Ishikawa (cell line): ENCODE results near the gene GATAD2A.
A peak's percentile ranks its signal among the peaks of the same experiment; 100 is the strongest.

Experiments used
- CEBPB ChIP-seq: IDR thresholded peaks from 2 replicates; pipeline ENCODE4 v1.6.1; 2012
- CREB1 ChIP-seq: IDR thresholded peaks from 2 replicates; pipeline ENCODE4 v1.6.1; 2012; ENCODE audit warnings: low read depth
- EGR1 ChIP-seq: IDR thresholded peaks from 2 replicates; pipeline ENCODE4 v1.6.1; 2012
- EP300 ChIP-seq: IDR thresholded peaks from 2 replicates; pipeline ENCODE4 v1.6.1; 2012; ENCODE audit warnings: borderline replicate concordance
- FOXM1 ChIP-seq: IDR thresholded peaks from 2 replicates; pipeline ENCODE4 v1.6.1; 2012; ENCODE audit warnings: low read depth, borderline replicate concordance
- NFIC ChIP-seq: IDR thresholded peaks from 2 replicates; pipeline ENCODE4 v1.6.1; 2012
- RAD21 ChIP-seq: IDR thresholded peaks from 2 replicates; pipeline ENCODE4 v1.6.1; 2012; ENCODE audit warnings: low read depth
- TAF1 ChIP-seq: IDR thresholded peaks from 2 replicates; pipeline ENCODE4 v1.6.1; 2012; ENCODE audit warnings: low read depth, mild to moderate bottlenecking
- TCF12 ChIP-seq: IDR thresholded peaks from 2 replicates; pipeline ENCODE4 v1.6.1; 2012; ENCODE audit warnings: low read depth
- TEAD4 ChIP-seq: IDR thresholded peaks from 2 replicates; pipeline ENCODE4 v1.6.1; 2012
- USF1 ChIP-seq: IDR thresholded peaks from 2 replicates; pipeline ENCODE4 v1.6.1; 2012
- YY1 ChIP-seq: IDR thresholded peaks from 2 replicates; pipeline ENCODE4 v1.6.1; 2012; ENCODE audit warnings: low read depth
- ZBTB7A ChIP-seq: IDR thresholded peaks from 2 replicates; pipeline ENCODE4 v1.6.1; 2012; ENCODE audit warnings: low read depth
- TF ChIP-seq, protein P1 (sequence below): IDR thresholded peaks from 2 replicates; pipeline ENCODE4 v1.6.1; 2012
- TF ChIP-seq, protein P2 (sequence below): IDR thresholded peaks from 2 replicates; pipeline ENCODE4 v1.6.1; 2012; ENCODE audit warnings: low read depth, mild to moderate bottlenecking

Gene GATAD2A

DNA sequence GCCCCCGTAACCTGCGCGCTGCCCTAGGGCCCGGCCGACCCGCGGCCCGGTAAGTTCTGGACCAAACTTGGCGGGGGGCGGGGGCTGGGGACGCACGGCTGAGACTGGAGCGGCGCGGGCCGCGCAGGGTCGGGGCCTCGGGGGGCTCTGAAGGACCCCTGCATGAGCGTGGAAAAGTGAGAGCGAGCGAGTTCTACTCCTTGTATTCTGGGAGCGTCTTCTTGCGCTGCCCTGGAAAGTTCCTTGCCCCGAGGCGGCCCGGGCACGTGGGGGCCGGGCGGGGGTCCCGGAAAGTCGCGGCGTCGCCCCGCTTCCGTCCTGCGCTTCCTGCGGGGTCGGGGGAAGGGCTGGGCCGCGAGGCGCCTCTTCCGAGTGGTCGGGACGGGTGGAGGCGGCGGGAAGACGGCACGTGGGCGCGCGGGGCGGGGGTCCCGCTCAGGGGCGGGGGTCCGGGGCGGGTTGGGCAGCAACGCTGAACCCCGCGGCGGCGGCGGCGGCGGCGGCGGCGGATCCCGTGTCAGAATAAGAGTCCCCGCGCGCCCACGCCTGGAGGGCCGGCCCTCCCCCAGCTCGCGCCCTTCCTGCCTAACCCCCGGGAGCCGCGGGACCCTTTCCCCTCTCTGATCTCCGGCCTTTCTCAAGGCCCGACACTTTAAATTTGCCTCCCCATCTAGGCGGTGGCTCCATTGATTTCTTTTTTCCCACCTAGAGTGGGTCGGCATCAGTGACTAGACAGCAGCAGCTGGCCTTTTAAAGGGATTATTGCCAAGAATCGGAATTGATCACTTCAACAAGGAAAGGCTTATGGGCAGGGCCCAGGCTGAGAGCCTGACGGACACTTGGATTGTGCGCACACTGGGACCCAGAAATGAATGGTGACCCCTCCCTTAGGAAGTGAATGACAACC, 749 bp downstream of the GATAD2A start:
- TF ChIP-seq EP300 = peak; percentile 3; the same call in 1 of the 2 replicates
- TF ChIP-seq TAF1 = no peak; the same call in 1 of the 2 replicates
- no peak for TF ChIP-seq TEAD4
- TF ChIP-seq TCF12 = no peak
- TF ChIP-seq FOXM1 = no peak
- TF ChIP-seq, protein P1, sequence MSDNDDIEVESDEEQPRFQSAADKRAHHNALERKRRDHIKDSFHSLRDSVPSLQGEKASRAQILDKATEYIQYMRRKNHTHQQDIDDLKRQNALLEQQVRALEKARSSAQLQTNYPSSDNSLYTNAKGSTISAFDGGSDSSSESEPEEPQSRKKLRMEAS = peak; percentile 49; the same call in 1 of the 2 replicates
- TF ChIP-seq USF1 = no peak; the same call in 1 of the 2 replicates
- no peak for TF ChIP-seq CEBPB
- TF ChIP-seq YY1 = no peak
- peak; percentile 48; the same call in 1 of the 2 replicates for TF ChIP-seq NFIC
- no peak for TF ChIP-seq RAD21
- TF ChIP-seq, protein P2, sequence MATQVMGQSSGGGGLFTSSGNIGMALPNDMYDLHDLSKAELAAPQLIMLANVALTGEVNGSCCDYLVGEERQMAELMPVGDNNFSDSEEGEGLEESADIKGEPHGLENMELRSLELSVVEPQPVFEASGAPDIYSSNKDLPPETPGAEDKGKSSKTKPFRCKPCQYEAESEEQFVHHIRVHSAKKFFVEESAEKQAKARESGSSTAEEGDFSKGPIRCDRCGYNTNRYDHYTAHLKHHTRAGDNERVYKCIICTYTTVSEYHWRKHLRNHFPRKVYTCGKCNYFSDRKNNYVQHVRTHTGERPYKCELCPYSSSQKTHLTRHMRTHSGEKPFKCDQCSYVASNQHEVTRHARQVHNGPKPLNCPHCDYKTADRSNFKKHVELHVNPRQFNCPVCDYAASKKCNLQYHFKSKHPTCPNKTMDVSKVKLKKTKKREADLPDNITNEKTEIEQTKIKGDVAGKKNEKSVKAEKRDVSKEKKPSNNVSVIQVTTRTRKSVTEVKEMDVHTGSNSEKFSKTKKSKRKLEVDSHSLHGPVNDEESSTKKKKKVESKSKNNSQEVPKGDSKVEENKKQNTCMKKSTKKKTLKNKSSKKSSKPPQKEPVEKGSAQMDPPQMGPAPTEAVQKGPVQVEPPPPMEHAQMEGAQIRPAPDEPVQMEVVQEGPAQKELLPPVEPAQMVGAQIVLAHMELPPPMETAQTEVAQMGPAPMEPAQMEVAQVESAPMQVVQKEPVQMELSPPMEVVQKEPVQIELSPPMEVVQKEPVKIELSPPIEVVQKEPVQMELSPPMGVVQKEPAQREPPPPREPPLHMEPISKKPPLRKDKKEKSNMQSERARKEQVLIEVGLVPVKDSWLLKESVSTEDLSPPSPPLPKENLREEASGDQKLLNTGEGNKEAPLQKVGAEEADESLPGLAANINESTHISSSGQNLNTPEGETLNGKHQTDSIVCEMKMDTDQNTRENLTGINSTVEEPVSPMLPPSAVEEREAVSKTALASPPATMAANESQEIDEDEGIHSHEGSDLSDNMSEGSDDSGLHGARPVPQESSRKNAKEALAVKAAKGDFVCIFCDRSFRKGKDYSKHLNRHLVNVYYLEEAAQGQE = no peak
- peak; percentile 90 for TF ChIP-seq EGR1
- TF ChIP-seq CREB1 = no peak
- peak; percentile 98 for TF ChIP-seq ZBTB7A

DNA sequence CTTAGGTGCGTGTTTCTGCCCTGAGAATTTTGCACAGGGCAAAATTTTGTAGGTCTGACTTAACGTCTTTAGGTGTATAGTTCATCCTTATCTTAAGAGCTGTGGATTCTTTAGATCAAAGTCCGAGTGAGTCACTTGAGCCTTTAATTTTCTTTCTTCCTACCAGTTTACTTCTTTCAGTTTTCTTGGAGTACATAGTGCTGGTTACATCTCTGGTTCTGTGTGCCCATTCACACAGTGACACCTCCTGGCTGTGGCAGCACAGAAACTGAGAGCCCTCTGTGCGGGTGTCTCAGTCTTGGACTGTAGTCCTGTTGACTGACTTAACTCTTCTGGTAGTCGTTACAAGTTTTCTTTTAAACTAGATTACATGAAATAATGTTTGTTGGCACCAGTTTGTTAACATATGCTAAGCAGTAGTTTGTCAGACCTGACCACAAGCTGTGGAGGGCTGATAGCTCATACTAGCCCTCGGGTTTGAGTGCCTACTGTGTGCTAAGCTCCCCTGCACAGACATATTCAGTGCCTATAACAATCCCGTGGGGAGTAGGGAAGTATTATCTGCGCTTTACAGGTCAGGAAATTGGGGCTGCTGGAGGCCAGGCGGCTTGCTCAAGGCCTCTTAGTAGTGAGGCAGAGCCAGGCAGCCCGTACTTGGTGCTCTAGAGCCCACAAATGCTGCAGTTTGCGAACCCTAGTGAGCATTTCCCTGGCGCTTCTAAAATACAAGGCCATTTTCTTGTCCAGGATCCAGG, 1.6 kb downstream of the GATAD2A start:
- no peak for TF ChIP-seq ZBTB7A
- peak; percentile 39; the same call in 1 of the 2 replicates for TF ChIP-seq RAD21

- TF ChIP-seq USF1 (no peak), CREB1 (no peak), FOXM1 (no peak), NFIC (no peak), ZBTB7A (no peak), EGR1 (no peak), TCF12 (no peak), YY1 (no peak), TAF1 (no peak), EP300 (no peak), CEBPB (no peak), RAD21 (no peak), TEAD4 (no peak)
- TF ChIP-seq, protein P2 = no peak
- TF ChIP-seq, protein P1 = no peak
These were observed 2.1 kb downstream of the GATAD2A start for GRCh38 chr19:19407633-19407930.

DNA sequence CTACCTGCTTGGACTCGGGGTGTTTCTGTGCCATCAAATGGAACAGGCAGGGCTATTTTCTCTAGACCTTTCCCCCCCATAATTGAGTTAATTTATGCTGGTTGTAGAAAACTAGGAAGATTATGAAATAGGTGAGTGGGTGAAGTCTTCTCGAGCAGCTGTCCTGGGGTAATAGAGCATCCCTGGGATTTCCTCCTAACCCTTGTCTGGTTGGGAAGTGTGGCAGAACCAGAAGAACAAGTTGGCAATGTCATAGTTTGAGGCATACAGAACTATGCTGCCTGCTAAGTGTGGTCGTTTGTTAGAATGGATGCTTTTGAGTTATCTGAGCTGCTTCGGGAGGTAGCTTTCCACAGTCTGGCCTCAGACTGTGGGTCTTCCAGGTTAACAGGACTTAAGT, 3.7 kb downstream of the GATAD2A start:
- no peak for TF ChIP-seq EP300
- TF ChIP-seq, protein P1 = no peak
- TF ChIP-seq YY1 = no peak
- no peak for TF ChIP-seq TCF12

- no peak for TF ChIP-seq RAD21
- TF ChIP-seq CEBPB = no peak
- TF ChIP-seq YY1 = no peak
- no peak for TF ChIP-seq EP300
- no peak for TF ChIP-seq CREB1
- TF ChIP-seq NFIC = no peak
- TF ChIP-seq EGR1 = no peak
- no peak for TF ChIP-seq TAF1
- TF ChIP-seq, protein P2 = no peak
- TF ChIP-seq, protein P1 = no peak
- no peak for TF ChIP-seq TCF12
These were observed 4.2 kb downstream of the GATAD2A start for GRCh38 chr19:19409631-19410030.
